ENCODE measurements around the gene HDGF.

DNA sequence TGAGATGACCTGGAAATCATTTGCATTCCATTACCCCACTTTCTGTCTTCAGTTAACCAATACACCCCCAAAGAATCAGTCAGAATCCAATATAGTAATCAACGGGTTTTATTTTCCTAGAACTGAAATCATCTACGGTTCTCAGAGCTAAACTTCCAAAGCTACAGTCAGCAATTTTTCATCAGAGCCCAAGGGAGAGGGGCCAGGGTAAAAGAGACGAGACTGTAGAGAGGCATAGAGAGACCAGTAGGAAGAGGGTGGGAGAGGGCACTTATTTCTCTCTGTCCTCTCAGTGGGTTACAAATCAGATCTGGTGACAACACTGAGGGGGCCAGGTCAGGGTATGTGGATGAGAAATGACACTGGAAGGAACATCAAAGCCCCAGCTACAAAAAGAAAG lies 9.5 kb downstream of the HDGF start:
- TF ChIP-seq, protein P1, sequence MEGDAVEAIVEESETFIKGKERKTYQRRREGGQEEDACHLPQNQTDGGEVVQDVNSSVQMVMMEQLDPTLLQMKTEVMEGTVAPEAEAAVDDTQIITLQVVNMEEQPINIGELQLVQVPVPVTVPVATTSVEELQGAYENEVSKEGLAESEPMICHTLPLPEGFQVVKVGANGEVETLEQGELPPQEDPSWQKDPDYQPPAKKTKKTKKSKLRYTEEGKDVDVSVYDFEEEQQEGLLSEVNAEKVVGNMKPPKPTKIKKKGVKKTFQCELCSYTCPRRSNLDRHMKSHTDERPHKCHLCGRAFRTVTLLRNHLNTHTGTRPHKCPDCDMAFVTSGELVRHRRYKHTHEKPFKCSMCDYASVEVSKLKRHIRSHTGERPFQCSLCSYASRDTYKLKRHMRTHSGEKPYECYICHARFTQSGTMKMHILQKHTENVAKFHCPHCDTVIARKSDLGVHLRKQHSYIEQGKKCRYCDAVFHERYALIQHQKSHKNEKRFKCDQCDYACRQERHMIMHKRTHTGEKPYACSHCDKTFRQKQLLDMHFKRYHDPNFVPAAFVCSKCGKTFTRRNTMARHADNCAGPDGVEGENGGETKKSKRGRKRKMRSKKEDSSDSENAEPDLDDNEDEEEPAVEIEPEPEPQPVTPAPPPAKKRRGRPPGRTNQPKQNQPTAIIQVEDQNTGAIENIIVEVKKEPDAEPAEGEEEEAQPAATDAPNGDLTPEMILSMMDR (IDR thresholded peaks at IDR 0.05) = no peak
- no peak for TF ChIP-seq EP300 (IDR thresholded peaks at IDR 0.05)
